NCI-H1048 (cell line): ENCODE measurements around the gene CLIP2.
"Not testable (repeated sequence)": the region's sequence is repeated elsewhere in the genome, so short reads cannot be mapped to it uniquely, and the experiment has no call there.

Source experiments
- DNase-seq: peaks from one replicate; lab custom pipeline; 2025; lab: John Stamatoyannopoulos, UW

Gene CLIP2

GRCh38 chr7:74403521-74404387 lies 114.5 kb downstream of the CLIP2 start:
- no peak for DNase-seq

DNA sequence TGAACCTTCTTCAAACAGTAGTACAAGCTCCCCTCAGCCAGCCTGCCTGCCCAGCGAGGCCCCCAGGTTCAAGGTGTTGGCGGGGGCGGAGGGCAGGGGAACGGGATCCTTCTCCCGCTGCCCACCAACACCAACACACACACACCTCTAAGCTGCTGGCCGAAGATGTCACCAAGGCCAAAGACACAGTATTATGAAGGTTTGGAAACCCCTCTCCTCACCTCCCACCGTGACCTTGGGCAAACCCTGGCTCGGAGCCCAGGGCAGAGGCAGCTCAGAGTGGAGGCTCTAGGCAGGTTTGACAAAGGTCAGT lies 115.1 kb downstream of the CLIP2 start:
- no peak for DNase-seq

- no peak for DNase-seq
Measured at GRCh38 chr7:74404741-74405140, 115.5 kb downstream of the CLIP2 start.

- no peak for DNase-seq
Measured at GRCh38 chr7:74405191-74405898, 116.1 kb downstream of the CLIP2 start.

- DNase-seq, result no peak
Measured at GRCh38 chr7:74405899-74406512, 116.8 kb downstream of the CLIP2 start.

DNA sequence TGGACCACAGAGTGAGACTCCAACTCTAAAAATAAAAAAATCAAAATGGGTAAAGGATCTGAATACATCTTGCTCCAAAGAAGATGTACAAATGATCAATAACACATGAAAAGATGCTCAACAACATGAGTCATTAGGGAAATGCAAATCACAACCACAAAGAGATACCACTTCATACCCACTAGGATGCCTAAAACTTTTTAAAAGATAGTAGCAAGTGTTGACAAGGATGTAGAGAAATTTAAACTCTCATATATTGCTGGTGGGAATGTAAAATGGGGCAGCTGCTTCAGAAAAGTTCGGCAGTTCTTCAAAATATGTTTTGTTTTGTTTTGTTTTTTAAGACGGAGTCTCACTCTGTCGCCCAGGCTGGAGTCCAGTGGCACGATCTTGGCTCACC lies 118.8 kb downstream of the CLIP2 start:
- DNase-seq, result no peak

GRCh38 chr7:74409571-74409970 lies 120.4 kb downstream of the CLIP2 start:
- no peak for DNase-seq

DNA sequence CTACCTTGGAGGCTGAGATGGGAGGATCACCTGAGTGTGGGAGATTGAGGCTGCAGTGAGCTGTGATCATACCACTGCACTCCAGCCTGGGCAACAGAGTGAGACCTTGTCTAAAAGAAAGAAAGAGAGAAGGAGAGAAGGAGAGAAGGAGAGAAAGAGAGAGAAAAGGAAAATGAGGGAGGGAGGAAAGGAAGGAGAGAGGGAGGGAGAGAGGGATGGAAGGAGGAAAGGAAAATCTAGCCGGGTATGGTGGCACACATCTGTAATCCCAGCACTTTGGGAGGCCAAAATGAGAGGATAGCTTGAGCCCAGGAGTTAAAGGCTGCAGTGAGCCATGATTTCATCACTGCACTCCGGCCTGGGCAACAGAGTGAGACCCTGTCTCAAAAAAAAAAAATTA lies 121.6 kb downstream of the CLIP2 start:
- DNase-seq, result no peak

GRCh38 chr7:74411571-74411970 lies 122.4 kb downstream of the CLIP2 start:
- DNase-seq, result not testable (repeated sequence)

DNA sequence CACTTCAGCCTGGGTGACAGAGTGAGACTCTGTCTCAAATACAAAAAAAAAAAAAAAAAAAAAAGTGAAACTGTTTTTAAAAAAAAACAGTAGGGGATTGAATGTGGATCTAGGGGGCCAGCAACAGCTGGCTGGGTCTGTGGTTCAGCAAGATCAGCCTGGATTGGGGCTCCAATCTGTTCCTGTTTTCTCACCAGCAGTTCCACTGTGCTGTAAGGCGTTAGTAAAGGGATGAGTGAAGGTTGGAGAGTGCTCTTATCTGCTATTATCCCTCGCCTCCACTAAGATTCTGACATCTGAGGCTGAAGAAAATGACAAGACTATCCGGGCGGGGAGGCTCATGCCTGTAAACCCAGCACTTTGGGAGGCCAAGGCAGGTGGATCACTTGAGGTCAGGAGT lies 122.8 kb downstream of the CLIP2 start:
- no peak for DNase-seq

DNA sequence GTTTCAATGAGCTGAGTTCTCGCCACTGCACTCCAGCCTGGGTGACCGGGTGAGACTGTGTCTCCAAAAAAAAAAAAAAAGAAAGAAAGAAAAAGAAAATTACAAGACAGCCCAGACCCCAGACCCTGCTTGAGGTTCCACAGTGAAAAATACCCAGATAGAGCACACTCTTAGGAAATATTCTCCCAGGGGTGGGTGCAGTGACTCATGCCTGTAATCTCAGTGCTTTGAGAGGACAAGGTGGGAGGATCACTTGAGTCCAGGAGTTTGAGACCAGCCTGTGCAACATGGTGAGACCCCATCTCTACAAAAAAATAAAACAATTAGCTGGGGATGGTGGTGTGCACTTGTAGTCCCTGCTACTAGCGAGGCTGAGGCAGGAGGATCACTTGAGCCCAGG lies 123.4 kb downstream of the CLIP2 start:
- DNase-seq, result no peak

DNA sequence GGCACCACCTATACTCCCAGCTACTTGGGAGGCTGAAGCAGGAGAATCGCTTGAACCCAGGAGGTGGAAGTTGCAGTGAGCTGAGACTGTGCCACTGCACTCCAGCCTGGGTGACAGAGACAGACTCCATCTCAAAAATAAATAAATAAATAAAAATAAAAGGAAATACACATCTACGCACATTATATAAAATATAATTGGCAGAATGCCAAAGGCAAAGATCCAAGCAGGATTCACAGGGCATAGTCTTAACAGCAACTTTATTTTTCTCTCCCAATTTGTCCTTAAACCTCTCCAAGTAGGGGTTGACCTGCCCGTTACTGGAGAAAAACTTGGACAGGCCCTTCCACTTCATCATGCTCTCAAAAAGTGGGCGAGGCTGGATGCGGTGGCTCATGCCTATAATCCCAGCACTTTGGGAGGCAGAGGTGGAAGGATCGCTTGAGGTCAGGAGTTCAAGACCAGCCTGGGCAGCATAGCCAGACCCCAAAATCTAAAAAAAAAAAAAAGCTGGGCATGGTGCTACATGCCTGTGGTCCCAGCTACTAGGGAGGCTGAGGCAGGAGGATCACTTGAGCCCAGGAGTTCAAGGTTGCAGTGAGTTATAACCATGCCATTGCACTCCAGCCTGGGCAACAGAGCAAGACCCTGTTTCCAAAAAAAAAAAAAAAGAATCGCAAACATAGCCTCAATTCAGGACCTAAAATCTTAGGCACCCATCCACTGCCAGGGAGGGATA lies 125.6 kb downstream of the CLIP2 start:
- DNase-seq, result not testable (repeated sequence)

DNA sequence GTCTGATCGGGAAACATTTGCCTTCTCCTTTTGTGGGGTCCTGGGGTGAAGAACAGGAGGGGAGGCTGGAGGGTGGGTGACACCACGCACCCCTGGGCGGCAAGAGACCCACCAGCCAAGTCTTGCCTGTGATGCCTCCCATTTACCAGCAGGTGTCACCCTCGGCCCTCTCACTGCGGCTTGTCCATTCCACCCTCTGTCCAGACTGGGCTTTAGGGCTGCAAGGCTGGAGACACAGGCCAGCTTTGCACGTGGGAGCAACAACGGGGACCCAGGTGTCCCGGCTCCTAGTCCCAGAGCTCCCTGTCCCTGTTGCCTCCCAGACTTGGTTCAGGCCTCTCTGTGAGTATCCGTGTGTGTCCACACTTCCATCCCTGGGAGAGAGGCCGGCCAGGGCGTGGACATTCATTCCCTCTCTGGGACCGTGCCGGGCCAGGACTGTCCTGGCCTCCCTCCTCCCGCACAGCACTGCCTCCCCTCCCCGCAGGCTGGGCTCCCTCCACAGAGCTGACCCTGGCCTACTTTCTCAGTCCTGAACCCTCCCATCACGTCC lies 128.3 kb downstream of the CLIP2 start:
- DNase-seq, result no peak

DNA sequence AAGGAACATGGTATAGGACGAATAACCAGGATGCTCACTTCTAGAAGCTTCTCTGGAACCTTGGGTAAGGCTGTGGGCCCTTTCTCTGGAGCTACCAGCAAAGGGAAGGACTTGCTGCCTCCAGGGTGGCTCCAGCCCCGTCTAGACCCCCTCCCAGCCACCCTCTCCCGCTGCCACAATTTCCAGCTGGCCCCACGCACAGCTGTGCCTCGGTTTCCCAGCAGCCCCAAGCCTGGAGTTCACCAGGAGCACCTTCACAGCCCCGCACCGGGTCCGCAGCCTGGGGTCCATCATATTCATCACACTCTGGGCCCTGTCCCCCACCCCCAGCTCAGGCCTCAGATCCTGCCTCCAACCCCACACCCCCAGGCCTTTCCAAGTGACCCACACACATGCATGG lies 128.9 kb downstream of the CLIP2 start:
- DNase-seq, result no peak

DNA sequence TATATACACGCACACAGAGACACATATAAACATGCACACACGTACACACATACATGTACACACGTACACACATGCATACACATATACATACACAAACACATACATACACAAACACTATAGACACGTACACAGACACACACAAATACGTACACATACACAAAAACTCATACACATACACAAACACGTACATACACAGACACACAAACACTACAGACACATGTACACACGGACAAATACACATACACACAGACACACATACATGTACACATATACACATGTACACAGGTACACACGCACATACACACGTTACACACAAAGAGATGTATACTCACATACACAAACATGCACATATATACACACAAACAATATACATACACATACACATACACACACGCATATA lies 129.3 kb downstream of the CLIP2 start:
- DNase-seq, result no peak

DNA sequence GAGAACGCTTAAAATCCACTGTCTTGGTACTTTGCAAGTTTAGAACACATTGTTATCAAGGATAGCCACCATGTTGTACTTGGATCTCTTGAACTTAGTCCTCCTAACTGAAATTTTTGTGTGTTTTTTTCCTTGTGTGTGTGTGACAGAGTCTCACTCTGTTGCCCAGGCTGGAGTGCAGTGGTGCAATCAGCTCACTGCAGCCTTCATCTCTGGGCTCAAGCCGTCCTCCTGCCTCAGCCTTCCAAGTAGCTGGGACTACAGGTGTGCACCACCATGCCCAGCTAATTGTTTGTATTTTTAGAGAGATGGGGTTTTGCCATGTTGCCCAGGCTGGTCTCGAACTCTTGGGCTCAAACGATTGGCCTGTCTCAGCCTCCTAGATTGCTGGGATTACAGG lies 130.0 kb downstream of the CLIP2 start:
- not testable (repeated sequence) for DNase-seq

GRCh38 chr7:74420006-74420405 lies 130.8 kb downstream of the CLIP2 start:
- DNase-seq, result no peak

- no peak for DNase-seq
Measured at GRCh38 chr7:74424291-74424880, 135.2 kb downstream of the CLIP2 start.

- DNase-seq, result no peak
Measured at GRCh38 chr7:74428023-74428422, 138.8 kb downstream of the CLIP2 start.

GRCh38 chr7:74429153-74429747 lies 140.0 kb downstream of the CLIP2 start:
- no peak for DNase-seq

GRCh38 chr7:74430409-74430808 lies 141.2 kb downstream of the CLIP2 start:
- DNase-seq, result not testable (repeated sequence)
